GM23248 (cell line): Measurements from ENCODE around the gene SPAG6. TPM values are rescaled to one million over a fixed set of nuclear protein-coding genes. Genes with fewer than 3 reads are reported as not detected.
"Not testable (repeated sequence)": the region's sequence is repeated elsewhere in the genome, so short reads cannot be mapped to it uniquely, and the experiment has no call there.

Source experiments
- DNase-seq: peaks from one replicate; pipeline ENCODE4 v3.0.0-alpha.2; 2015
- H2AFZ ChIP-seq: fragments of 200-600 bp; sonication (generic); 2 replicates; pipeline ENCODE4 v1.6.1; 2016; ENCODE audit warnings: antibody characterized with exemption
- H3F3A ChIP-seq: fragments of 200-600 bp; sonication (generic); 2 replicates; pipeline ENCODE4 v1.6.1; 2016; ENCODE audit warnings: mild to moderate bottlenecking, antibody characterized with exemption, mixed run types; ENCODE audit not compliant: insufficient read depth
- H3K27ac ChIP-seq: fragments of 200-600 bp; sonication (generic); 2 replicates; pipeline ENCODE4 v1.5.1; 2016; ENCODE audit warnings: mild to moderate bottlenecking
- H3K27me3 ChIP-seq: fragments of 200-600 bp; sonication (generic); replicated peaks from 2 replicates; pipeline ENCODE4 v1.6.1; 2016; ENCODE audit warnings: mild to moderate bottlenecking; ENCODE audit not compliant: insufficient read depth
- H3K36me3 ChIP-seq: fragments of 200-600 bp; sonication (generic); 2 replicates; pipeline ENCODE4 v1.6.1; 2016; ENCODE audit warnings: low read depth, mild to moderate bottlenecking
- H3K4me1 ChIP-seq: fragments of 200-600 bp; sonication (generic); 2 replicates; pipeline ENCODE4 v1.6.1; 2016; ENCODE audit warnings: mild to moderate bottlenecking; ENCODE audit not compliant: insufficient read depth
- H3K4me2 ChIP-seq: fragments of 200-600 bp; sonication (generic); one replicate; pipeline ENCODE4 v1.6.1; 2016; ENCODE audit warnings: mild to moderate bottlenecking; ENCODE audit not compliant: unreplicated experiment
- H3K4me3 ChIP-seq: fragments of 200-600 bp; sonication (generic); 2 replicates; pipeline ENCODE4 v1.5.1; 2016; ENCODE audit warnings: mild to moderate bottlenecking
- H3K79me2 ChIP-seq: fragments of 200-600 bp; sonication (generic); 2 replicates; pipeline ENCODE4 v1.6.1; 2016; ENCODE audit warnings: mild to moderate bottlenecking; ENCODE audit not compliant: insufficient read depth
- H3K9ac ChIP-seq: fragments of 200-600 bp; sonication (generic); 2 replicates; pipeline ENCODE4 v1.6.1; 2016; ENCODE audit warnings: mild to moderate bottlenecking
- H3K9me2 ChIP-seq: fragments of 200-600 bp; sonication (generic); 2 replicates; pipeline ENCODE4 v1.6.1; 2016; ENCODE audit warnings: mixed run types, mild to moderate bottlenecking, moderate library complexity; ENCODE audit not compliant: insufficient read depth
- H3K9me3 ChIP-seq: fragments of 200-600 bp; sonication (generic); one replicate; pipeline ENCODE4 v1.6.1; 2017; ENCODE audit warnings: low read depth
- H4K20me1 ChIP-seq: fragments of 200-600 bp; sonication (generic); 2 replicates; pipeline ENCODE4 v1.6.0; 2016; ENCODE audit not compliant: insufficient read depth
- EZH2 ChIP-seq: fragments of 200-600 bp; sonication (generic); IDR thresholded peaks from 2 replicates; pipeline ENCODE4 v1.6.1; 2018; ENCODE audit warnings: antibody characterized with exemption, mild to moderate bottlenecking; ENCODE audit not compliant: insufficient read depth, poor library complexity, severe bottlenecking
- EZH2phosphoT487 ChIP-seq: fragments of 200-600 bp; sonication (generic); IDR thresholded peaks from 2 replicates; pipeline ENCODE4 v1.6.1; 2018; ENCODE audit warnings: antibody characterized with exemption, moderate library complexity, mild to moderate bottlenecking, low read depth; ENCODE audit not compliant: insufficient read depth
- WGBS, 2 experiments: methylation state at CpG; one replicate each; pipeline ENCODE4 v1.1.6; 2015 to 2017; ENCODE audit warnings: low lambda C conversion rate in 2 of 2, low coverage in 1 of 2; ENCODE audit errors: missing lambda C conversion rate in 2 of 2; 5-methylcytosine and 5-hydroxymethylcytosine counted together
- in situ Hi-C: fragments of 300-500 bp; cut with MboI; formaldehyde crosslinking; loops from 2 replicates; pipeline ENCODE4 v1.15.0; 2020
- polyA plus RNA-seq: library from polyadenylated mRNA; unstranded; fragments of >200 nt; fragmentation: Nextera tagmentation; extraction: Ambion mirVana; gene quantifications from 2 replicates; pipeline ENCODE4 v1.2.1, GENCODE V29; 2016
- total RNA-seq: library from RNA; depleted of rRNA; stranded (reverse); fragments of >200 nt; shearing (Covaris generic); gene quantifications from 2 replicates; pipeline ENCODE4 v1.2.3, GENCODE V29; 2014

Gene SPAG6
- total and polyA plus RNA-seq, 2 experiments from 2014 or later: not detected

DNA sequence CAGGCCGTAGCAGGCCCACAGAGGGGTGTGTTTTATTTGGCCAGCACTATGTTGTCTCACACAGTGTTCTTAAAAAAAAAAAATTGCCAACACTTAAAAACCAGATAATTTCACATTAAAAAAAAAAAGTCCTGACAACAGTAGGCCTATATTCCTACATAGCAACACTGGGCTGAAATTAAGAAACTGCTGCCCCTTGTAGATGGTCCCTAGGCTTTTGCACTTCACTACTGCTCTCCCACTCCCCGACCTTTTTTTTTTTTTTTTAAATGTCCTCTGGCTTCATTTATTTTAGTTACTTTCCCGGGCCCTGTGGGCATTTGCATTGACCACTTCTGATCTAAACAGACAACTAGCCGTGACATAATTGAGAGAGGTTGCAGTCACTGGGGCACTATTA lies 36.0 kb downstream of the SPAG6 start:
- H3K27ac ChIP-seq: no peak overlapping the region
- H3K36me3 ChIP-seq: no peaks in the 10 kb centered on the region
- H3K9ac ChIP-seq: no peak overlapping the region
- no peaks in the 10 kb centered on the region for H3K9me3 ChIP-seq
- peaks cover 4% of the 10 kb centered on the region; the same call in 1 of the 2 replicates for H3K27me3 ChIP-seq
- DNase-seq: no peak
- no peaks in the 10 kb centered on the region for H4K20me1 ChIP-seq
- TF ChIP-seq EZH2phosphoT487: no peak
- TF ChIP-seq EZH2: no peak
- no peak overlapping the region for H3K4me3 ChIP-seq
- no peak overlapping the region for H3K4me2 ChIP-seq
- no peaks in the 10 kb centered on the region for H3K79me2 ChIP-seq
- H3K9me2 ChIP-seq: no peaks in the 10 kb centered on the region
- no peak overlapping the region for H2AFZ ChIP-seq
- WGBS, 2 experiments: 65 to 82% methylated on average over 4 of the region's 4 CpGs
- in situ Hi-C loops: no loop called here
- H3F3A ChIP-seq: no peaks in the 10 kb centered on the region
- H3K4me1 ChIP-seq: no peaks in the 10 kb centered on the region

DNA sequence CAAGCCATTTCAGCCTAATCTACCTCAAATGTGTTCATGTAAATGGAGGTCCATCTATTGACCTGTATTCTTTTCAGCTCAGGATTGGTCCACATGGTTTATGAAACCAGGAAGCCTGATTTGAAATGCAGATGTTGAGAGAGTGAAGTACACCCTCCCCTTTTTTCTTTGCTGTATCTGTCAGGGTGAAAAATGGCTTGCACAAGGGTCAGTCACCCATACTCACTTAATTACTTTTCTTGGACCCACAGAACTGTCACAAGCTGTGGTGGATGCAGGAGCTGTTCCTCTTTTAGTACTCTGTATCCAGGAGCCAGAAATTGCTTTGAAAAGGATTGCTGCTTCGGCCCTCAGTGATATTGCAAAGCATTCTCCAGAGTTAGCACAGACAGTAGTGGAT lies 41.2 kb downstream of the SPAG6 start:
- H3K36me3 ChIP-seq: no peaks in the 10 kb centered on the region
- TF ChIP-seq EZH2phosphoT487: no peak
- TF ChIP-seq EZH2: no peak
- H3F3A ChIP-seq: no peaks in the 10 kb centered on the region
- no peaks in the 10 kb centered on the region for H4K20me1 ChIP-seq
- no peaks in the 10 kb centered on the region for H3K9me2 ChIP-seq
- no peak overlapping the region for H3K4me2 ChIP-seq
- no peak overlapping the region for H2AFZ ChIP-seq
- DNase-seq: no peak
- no peak overlapping the region for H3K27ac ChIP-seq
- H3K9me3 ChIP-seq: no peaks in the 10 kb centered on the region
- H3K9ac ChIP-seq: no peak overlapping the region
- 86 to 96% methylated on average over 1 of the region's 1 CpG for WGBS, 2 experiments
- H3K4me3 ChIP-seq: no peak overlapping the region
- H3K27me3 ChIP-seq: no peaks in the 10 kb centered on the region
- no peaks in the 10 kb centered on the region for H3K79me2 ChIP-seq
- in situ Hi-C loops: no loop called here
- H3K4me1 ChIP-seq: no peaks in the 10 kb centered on the region

DNA sequence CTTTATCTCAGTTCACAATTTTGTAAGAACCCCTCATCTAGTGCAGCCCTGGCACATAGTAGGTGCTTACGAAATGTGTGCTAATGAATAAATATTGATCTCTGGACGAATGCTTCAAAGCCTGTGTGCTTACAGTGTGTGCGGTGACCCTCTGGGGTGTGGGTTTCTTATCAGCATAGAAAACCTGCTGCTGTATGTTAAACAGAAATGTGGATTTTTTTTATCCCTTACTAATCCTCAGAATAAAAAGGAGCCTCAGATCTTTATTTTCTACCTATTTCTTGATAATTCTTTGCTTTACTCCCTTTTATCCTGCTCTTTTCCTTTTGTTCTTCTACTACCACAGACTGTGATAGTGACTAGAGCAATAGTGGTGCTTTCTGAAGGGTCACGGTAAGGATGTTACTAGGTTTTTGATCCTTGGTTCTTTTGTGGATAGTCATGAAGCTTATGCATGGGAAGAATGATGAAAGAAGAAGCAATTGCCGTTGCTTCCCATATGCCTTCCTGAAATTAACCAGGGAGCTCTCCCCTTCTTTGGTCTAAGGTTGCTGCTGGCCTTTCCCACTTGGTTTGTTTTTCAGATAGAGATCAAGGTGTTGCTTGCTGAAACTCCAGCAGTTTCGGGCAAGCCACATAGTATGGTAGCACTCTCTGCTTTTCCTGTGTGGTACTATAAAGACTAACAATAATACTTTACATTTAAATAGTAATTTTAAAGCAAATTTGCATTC lies 44.7 kb downstream of the SPAG6 start:
- H4K20me1 ChIP-seq: no peaks in the 10 kb centered on the region
- H3K9me2 ChIP-seq: no peaks in the 10 kb centered on the region
- in situ Hi-C loops: no loop called here
- H2AFZ ChIP-seq: no peak overlapping the region
- no peaks in the 10 kb centered on the region for H3K79me2 ChIP-seq
- H3K27ac ChIP-seq: no peak overlapping the region
- H3F3A ChIP-seq: no peaks in the 10 kb centered on the region
- no peak overlapping the region for H3K4me2 ChIP-seq
- no peaks in the 10 kb centered on the region for H3K9me3 ChIP-seq
- no peaks in the 10 kb centered on the region for H3K36me3 ChIP-seq
- no peak for DNase-seq
- WGBS, 2 experiments: 67 to 73% methylated on average over 6 of the region's 6 CpGs
- no peak overlapping the region for H3K9ac ChIP-seq
- H3K4me1 ChIP-seq: no peaks in the 10 kb centered on the region
- no peak for TF ChIP-seq EZH2
- no peak for TF ChIP-seq EZH2phosphoT487
- H3K4me3 ChIP-seq: no peak overlapping the region
- no peaks in the 10 kb centered on the region for H3K27me3 ChIP-seq

DNA sequence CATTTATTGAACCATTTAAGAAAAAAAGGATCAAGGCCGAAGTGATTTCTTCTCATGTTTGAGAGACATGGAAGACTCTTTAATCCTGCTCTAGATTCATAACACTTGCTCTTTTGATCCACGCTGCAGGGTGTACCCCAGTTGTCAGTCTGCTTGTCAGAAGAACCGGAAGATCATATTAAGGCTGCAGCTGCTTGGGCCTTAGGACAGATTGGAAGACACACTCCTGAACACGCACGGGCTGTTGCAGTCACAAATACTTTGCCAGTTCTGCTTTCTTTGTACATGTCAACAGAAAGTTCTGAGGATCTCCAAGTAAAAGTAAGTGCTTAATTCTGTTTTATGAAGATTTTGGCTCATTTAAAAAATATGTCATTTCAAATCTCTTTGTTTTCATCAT lies 46.3 kb downstream of the SPAG6 start:
- Histone ChIP-seq H2AFZ (no peak overlapping the region), H3K9me3 (no peaks in the 10 kb centered on the region), H4K20me1 (no peaks in the 10 kb centered on the region), H3K9me2 (no peaks in the 10 kb centered on the region), H3K4me1 (no peaks in the 10 kb centered on the region), H3K27me3 (no peaks in the 10 kb centered on the region), H3K4me3 (no peak overlapping the region), H3K36me3 (no peaks in the 10 kb centered on the region), H3K4me2 (no peak overlapping the region), H3K79me2 (no peaks in the 10 kb centered on the region), H3K9ac (no peak overlapping the region), H3K27ac (no peak overlapping the region), H3F3A (no peaks in the 10 kb centered on the region)
- TF ChIP-seq EZH2: no peak
- no peak for TF ChIP-seq EZH2phosphoT487
- 85 to 93% methylated on average over 5 of the region's 5 CpGs for WGBS, 2 experiments
- DNase-seq: no peak
- in situ Hi-C loops: no loop called here

DNA sequence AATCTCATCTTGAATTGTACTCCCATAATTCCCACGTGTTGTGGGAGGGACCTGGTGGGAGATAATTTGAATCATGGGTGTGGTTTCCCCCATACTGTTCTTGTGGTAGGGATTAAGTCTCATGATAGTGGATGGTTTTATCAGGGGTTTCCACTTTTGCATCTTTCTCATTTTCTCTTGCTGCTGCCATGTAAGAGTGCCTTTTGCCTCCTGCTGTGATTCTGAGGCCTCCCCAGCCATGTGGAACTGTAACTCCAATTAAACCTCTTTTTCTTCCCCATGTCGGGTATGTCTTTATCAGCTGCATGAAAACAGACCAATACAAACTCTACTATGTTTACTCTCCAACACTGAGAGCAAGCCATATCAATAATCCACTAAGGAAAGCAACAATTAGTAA lies 50.9 kb downstream of the SPAG6 start:
- DNase-seq, H3F3A ChIP-seq, H4K20me1 ChIP-seq, H3K9me3 ChIP-seq, H3K9me2 ChIP-seq, H3K27me3 ChIP-seq, H3K79me2 ChIP-seq, H3K36me3 ChIP-seq, H3K9ac ChIP-seq, H3K4me3 ChIP-seq, H2AFZ ChIP-seq, H3K4me1 ChIP-seq, H3K4me2 ChIP-seq, in situ Hi-C loops, H3K27ac ChIP-seq: not testable (repeated sequence)
- 22 to 33% methylated on average over 2 of the region's 2 CpGs for WGBS, 2 experiments

DNA sequence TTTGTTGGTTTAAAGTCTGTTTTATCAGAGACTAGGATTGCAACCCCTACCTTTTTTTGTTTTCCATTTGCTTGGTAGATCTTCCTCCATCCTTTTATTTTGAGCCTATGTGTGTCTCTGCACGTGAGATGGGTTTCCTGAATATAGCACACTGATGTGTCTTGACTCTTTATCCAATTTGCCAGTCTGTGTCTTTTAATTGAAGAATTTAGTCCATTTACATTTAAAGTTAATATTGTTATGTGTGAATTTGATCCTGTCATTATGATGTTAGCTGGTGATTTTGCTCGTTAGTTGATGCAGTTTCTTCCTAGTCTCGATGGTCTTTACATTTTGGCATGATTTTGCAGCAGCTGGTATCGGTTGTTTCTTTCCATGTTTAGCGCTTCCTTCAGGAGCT lies 61.6 kb downstream of the SPAG6 start:
- H3K9me3 ChIP-seq, H3F3A ChIP-seq, H3K4me1 ChIP-seq, H3K4me2 ChIP-seq, in situ Hi-C loops, H3K79me2 ChIP-seq, H3K4me3 ChIP-seq, DNase-seq, H3K9me2 ChIP-seq, H3K36me3 ChIP-seq, H2AFZ ChIP-seq, H3K27ac ChIP-seq, H4K20me1 ChIP-seq, H3K9ac ChIP-seq, H3K27me3 ChIP-seq: not testable (repeated sequence)
- WGBS, 2 experiments: 63 to 79% methylated on average over 2 to 3 of the region's 5 CpGs
